GM23338 (cell line): Measurements from ENCODE around the gene CRISPLD2. TPM values are rescaled to one million over a fixed set of nuclear protein-coding genes. Genes with fewer than 3 reads are reported as not detected.

Source experiments
- ATAC-seq: fragments of 200-7000 bp; cut with Tn5 transposase; 3 replicates; pipeline ENCODE4 v1.9.1; 2020
- DNase-seq: peaks from one replicate; pipeline ENCODE4 v3.0.0-alpha.2; 2015; ENCODE audit warnings: low spot score
- H2AFZ ChIP-seq: fragments of 200-600 bp; sonication (generic); 2 replicates; pipeline ENCODE4 v1.8.0; 2016; ENCODE audit warnings: antibody characterized with exemption, mild to moderate bottlenecking, moderate library complexity
- H3F3A ChIP-seq: fragments of 200-600 bp; sonication (generic); replicated peaks from 2 replicates; pipeline ENCODE4 v1.8.0; 2017; ENCODE audit warnings: antibody characterized with exemption, mixed run types, low read depth
- H3K27ac ChIP-seq: fragments of 200-600 bp; sonication (generic); 2 replicates; pipeline ENCODE4 v1.6.1; 2016; ENCODE audit warnings: low read depth
- H3K27me3 ChIP-seq: fragments of 200-600 bp; sonication (generic); 2 replicates; pipeline ENCODE4 v1.8.0; 2016; ENCODE audit warnings: mild to moderate bottlenecking, mixed run types, moderate library complexity; ENCODE audit not compliant: insufficient read depth
- H3K36me3 ChIP-seq: fragments of 200-600 bp; sonication (generic); 2 replicates; pipeline ENCODE4 v1.8.0; 2016; ENCODE audit warnings: mild to moderate bottlenecking; ENCODE audit not compliant: insufficient read depth
- H3K4me1 ChIP-seq: fragments of 200-600 bp; sonication (generic); 2 replicates; pipeline ENCODE4 v1.8.0; 2016; ENCODE audit warnings: mild to moderate bottlenecking, moderate library complexity; ENCODE audit not compliant: insufficient read depth
- H3K4me2 ChIP-seq: fragments of 200-600 bp; sonication (generic); 2 replicates; pipeline ENCODE4 v1.7.1; 2017; ENCODE audit warnings: mixed run types
- H3K4me3 ChIP-seq: fragments of 200-600 bp; sonication (generic); 2 replicates; pipeline ENCODE4 v1.6.1; 2016; ENCODE audit warnings: mixed run types
- H3K79me2 ChIP-seq: fragments of 200-600 bp; sonication (generic); replicated peaks from 2 replicates; pipeline ENCODE4 v1.8.0; 2017; ENCODE audit warnings: mild to moderate bottlenecking; ENCODE audit not compliant: insufficient read depth
- H3K9me2 ChIP-seq: fragments of 200-600 bp; sonication (generic); 2 replicates; pipeline ENCODE4 v1.8.0; 2017; ENCODE audit not compliant: insufficient read depth
- H4K20me1 ChIP-seq: fragments of 200-600 bp; sonication (generic); replicated peaks from 2 replicates; pipeline ENCODE4 v1.8.0; 2017; ENCODE audit warnings: mild to moderate bottlenecking; ENCODE audit not compliant: insufficient read depth
- H3K27ac Mint-ChIP-seq: 2 replicates; pipeline ENCODE4 v1.8.0; 2020; ENCODE audit warnings: inconsistent platforms, mild to moderate bottlenecking, moderate library complexity, mixed read lengths
- H3K27me3 Mint-ChIP-seq: 3 replicates; pipeline ENCODE4 v1.8.0; 2022; ENCODE audit warnings: low read depth, mild to moderate bottlenecking, moderate library complexity, mixed read lengths, inconsistent platforms; ENCODE audit not compliant: insufficient read depth, poor library complexity
- H3K36me3 Mint-ChIP-seq: 3 replicates; pipeline ENCODE4 v1.8.0; 2021; ENCODE audit warnings: low read depth, mild to moderate bottlenecking, inconsistent platforms, moderate library complexity, mixed read lengths
- H3K4me1 Mint-ChIP-seq: 3 replicates; pipeline ENCODE4 v1.8.0; 2020; ENCODE audit warnings: mild to moderate bottlenecking, inconsistent platforms, mixed read lengths
- H3K4me3 Mint-ChIP-seq: 3 replicates; pipeline ENCODE4 v1.8.0; 2021; ENCODE audit warnings: moderate library complexity, mild to moderate bottlenecking, inconsistent platforms, mixed read lengths
- H3K9me3 Mint-ChIP-seq: 3 replicates; pipeline ENCODE4 v1.8.0; 2020; ENCODE audit warnings: moderate library complexity, mild to moderate bottlenecking, inconsistent platforms, mixed read lengths
- CREB1 ChIP-seq: fragments of 250-450 bp; sonication (Bioruptor Pico); IDR thresholded peaks from 2 replicates; pipeline ENCODE4 v1.5.0; 2020; ENCODE audit warnings: low read depth, mild to moderate bottlenecking, moderate library complexity
- CTCF ChIP-seq, 2 experiments: fragments of 200-600 bp in 1 of 2; sonication (generic) in 1 of 2; conservative IDR thresholded peaks; 2 replicates each; pipeline versions ENCODE4 v1.5.1 to v1.6.1; 2016 to 2017; ENCODE audit warnings: antibody characterized with exemption in 2 of 2, low read depth in 2 of 2, mild to moderate bottlenecking in 2 of 2, moderate library complexity in 1 of 2
- EZH2 ChIP-seq: fragments of 200-600 bp; sonication (generic); IDR thresholded peaks from one replicate; pipeline ENCODE4 v1.8.0; 2017; ENCODE audit warnings: antibody characterized with exemption, mild to moderate bottlenecking, low read depth; ENCODE audit not compliant: unreplicated experiment
- EZH2phosphoT487 ChIP-seq: fragments of 200-600 bp; sonication (generic); IDR thresholded peaks from one replicate; pipeline ENCODE4 v1.8.1; 2018; ENCODE audit warnings: antibody characterized with exemption; ENCODE audit not compliant: unreplicated experiment
- JUNB ChIP-seq: IDR thresholded peaks from one replicate; pipeline ENCODE4 v1.6.1; 2016; ENCODE audit warnings: antibody characterized with exemption; ENCODE audit not compliant: unreplicated experiment
- NANOG ChIP-seq: IDR thresholded peaks from 2 replicates; pipeline ENCODE4 v1.6.1; 2016; ENCODE audit warnings: antibody characterized with exemption, borderline replicate concordance
- REST ChIP-seq: IDR thresholded peaks from one replicate; pipeline ENCODE4 v1.6.1; 2018; ENCODE audit warnings: antibody characterized with exemption; ENCODE audit not compliant: unreplicated experiment
- STAT1 ChIP-seq: IDR thresholded peaks from one replicate; pipeline ENCODE4 v1.6.1; 2016; ENCODE audit warnings: antibody characterized with exemption; ENCODE audit not compliant: unreplicated experiment
- ZNF114 ChIP-seq: fragments of 250-450 bp; sonication (Bioruptor Pico); IDR thresholded peaks from 2 replicates; pipeline ENCODE4 v1.5.0; 2020; ENCODE audit warnings: mild to moderate bottlenecking, moderate library complexity
- ZNF331 ChIP-seq: fragments of 250-450 bp; sonication (Bioruptor Pico); IDR thresholded peaks from 2 replicates; pipeline ENCODE4 v1.5.0; 2020; ENCODE audit warnings: low read depth, mild to moderate bottlenecking, moderate library complexity
- polyA plus RNA-seq: library from polyadenylated mRNA; unstranded; fragments of >200 nt; fragmentation: Nextera tagmentation; extraction: Ambion mirVana; gene quantifications from 2 replicates; pipeline ENCODE4 v1.2.1, GENCODE V29; 2016
- total RNA-seq: library from RNA; depleted of rRNA; stranded (reverse); fragments of >200 nt; shearing (Covaris generic); gene quantifications from 2 replicates; pipeline ENCODE4 v1.2.3, GENCODE V29; 2014
- TF ChIP-seq, protein P1 (sequence below): fragments of 250-450 bp; sonication (Bioruptor Pico); IDR thresholded peaks from 2 replicates; pipeline ENCODE4 v1.5.0; 2020; ENCODE audit warnings: mild to moderate bottlenecking, moderate library complexity
- TF ChIP-seq, protein P2 (sequence below): IDR thresholded peaks from 2 replicates; pipeline ENCODE4 v1.6.1; 2016; ENCODE audit warnings: antibody characterized with exemption

CRISPLD2 gene
- total and polyA plus RNA-seq, 2 experiments from 2014 or later: 2.6 to 8.3 TPM

- Histone ChIP-seq H3K4me3 (no peak overlapping the region), H4K20me1 (no peaks in the 10 kb centered on the region), H3K79me2 (no peaks in the 10 kb centered on the region), H3K27me3 (no peaks in the 10 kb centered on the region), H3F3A (no peaks in the 10 kb centered on the region), H3K9me2 (no peaks in the 10 kb centered on the region), H2AFZ (no peak overlapping the region), H3K4me2 (no peak overlapping the region), H3K36me3 (no peaks in the 10 kb centered on the region), H3K27ac (no peak overlapping the region), H3K4me1 (no peaks in the 10 kb centered on the region)
- Mint-ChIP-seq H3K36me3 (no peaks in the 10 kb centered on the region), H3K4me3 (no peak overlapping the region), H3K4me1 (no peaks in the 10 kb centered on the region), H3K9me3 (no peaks in the 10 kb centered on the region), H3K27me3 (peaks cover 11% of the 10 kb centered on the region), H3K27ac (no peak overlapping the region)
- TF ChIP-seq ZNF114 (no peak), EZH2phosphoT487 (no peak), EZH2 (no peak), CTCF (conservative IDR thresholded peaks at IDR 0.05; ENCODE audit: low read depth in 2 of 2) (no peak), STAT1 (no peak), CREB1 (CRISPR knock-in tag) (no peak), ZNF331 (no peak), JUNB (no peak), REST (no peak), NANOG (no peak)
- TF ChIP-seq, protein P1, sequence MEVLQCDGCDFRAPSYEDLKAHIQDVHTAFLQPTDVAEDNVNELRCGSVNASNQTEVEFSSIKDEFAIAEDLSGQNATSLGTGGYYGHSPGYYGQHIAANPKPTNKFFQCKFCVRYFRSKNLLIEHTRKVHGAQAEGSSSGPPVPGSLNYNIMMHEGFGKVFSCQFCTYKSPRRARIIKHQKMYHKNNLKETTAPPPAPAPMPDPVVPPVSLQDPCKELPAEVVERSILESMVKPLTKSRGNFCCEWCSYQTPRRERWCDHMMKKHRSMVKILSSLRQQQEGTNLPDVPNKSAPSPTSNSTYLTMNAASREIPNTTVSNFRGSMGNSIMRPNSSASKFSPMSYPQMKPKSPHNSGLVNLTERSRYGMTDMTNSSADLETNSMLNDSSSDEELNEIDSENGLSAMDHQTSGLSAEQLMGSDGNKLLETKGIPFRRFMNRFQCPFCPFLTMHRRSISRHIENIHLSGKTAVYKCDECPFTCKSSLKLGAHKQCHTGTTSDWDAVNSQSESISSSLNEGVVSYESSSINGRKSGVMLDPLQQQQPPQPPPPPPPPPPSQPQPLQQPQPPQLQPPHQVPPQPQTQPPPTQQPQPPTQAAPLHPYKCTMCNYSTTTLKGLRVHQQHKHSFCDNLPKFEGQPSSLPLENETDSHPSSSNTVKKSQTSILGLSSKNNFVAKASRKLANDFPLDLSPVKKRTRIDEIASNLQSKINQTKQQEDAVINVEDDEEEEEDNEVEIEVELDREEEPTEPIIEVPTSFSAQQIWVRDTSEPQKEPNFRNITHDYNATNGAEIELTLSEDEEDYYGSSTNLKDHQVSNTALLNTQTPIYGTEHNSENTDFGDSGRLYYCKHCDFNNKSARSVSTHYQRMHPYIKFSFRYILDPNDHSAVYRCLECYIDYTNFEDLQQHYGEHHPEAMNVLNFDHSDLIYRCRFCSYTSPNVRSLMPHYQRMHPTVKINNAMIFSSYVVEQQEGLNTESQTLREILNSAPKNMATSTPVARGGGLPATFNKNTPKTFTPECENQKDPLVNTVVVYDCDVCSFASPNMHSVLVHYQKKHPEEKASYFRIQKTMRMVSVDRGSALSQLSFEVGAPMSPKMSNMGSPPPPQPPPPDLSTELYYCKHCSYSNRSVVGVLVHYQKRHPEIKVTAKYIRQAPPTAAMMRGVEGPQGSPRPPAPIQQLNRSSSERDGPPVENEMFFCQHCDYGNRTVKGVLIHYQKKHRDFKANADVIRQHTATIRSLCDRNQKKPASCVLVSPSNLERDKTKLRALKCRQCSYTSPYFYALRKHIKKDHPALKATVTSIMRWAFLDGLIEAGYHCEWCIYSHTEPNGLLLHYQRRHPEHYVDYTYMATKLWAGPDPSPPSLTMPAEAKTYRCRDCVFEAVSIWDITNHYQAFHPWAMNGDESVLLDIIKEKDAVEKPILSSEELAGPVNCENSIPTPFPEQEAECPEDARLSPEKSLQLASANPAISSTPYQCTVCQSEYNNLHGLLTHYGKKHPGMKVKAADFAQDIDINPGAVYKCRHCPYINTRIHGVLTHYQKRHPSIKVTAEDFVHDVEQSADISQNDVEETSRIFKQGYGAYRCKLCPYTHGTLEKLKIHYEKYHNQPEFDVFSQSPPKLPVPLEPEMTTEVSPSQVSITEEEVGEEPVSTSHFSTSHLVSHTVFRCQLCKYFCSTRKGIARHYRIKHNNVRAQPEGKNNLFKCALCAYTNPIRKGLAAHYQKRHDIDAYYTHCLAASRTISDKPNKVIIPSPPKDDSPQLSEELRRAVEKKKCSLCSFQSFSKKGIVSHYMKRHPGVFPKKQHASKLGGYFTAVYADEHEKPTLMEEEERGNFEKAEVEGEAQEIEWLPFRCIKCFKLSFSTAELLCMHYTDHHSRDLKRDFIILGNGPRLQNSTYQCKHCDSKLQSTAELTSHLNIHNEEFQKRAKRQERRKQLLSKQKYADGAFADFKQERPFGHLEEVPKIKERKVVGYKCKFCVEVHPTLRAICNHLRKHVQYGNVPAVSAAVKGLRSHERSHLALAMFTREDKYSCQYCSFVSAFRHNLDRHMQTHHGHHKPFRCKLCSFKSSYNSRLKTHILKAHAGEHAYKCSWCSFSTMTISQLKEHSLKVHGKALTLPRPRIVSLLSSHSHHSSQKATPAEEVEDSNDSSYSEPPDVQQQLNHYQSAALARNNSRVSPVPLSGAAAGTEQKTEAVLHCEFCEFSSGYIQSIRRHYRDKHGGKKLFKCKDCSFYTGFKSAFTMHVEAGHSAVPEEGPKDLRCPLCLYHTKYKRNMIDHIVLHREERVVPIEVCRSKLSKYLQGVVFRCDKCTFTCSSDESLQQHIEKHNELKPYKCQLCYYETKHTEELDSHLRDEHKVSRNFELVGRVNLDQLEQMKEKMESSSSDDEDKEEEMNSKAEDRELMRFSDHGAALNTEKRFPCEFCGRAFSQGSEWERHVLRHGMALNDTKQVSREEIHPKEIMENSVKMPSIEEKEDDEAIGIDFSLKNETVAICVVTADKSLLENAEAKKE (CRISPR knock-in tag): no peak
- TF ChIP-seq, protein P2, sequence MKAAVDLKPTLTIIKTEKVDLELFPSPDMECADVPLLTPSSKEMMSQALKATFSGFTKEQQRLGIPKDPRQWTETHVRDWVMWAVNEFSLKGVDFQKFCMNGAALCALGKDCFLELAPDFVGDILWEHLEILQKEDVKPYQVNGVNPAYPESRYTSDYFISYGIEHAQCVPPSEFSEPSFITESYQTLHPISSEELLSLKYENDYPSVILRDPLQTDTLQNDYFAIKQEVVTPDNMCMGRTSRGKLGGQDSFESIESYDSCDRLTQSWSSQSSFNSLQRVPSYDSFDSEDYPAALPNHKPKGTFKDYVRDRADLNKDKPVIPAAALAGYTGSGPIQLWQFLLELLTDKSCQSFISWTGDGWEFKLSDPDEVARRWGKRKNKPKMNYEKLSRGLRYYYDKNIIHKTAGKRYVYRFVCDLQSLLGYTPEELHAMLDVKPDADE: no peak
- DNase-seq (no peak), ATAC-seq (no peak)
Measured at GRCh38 chr16:84948851-84949610, 129.2 kb downstream of the CRISPLD2 start.
